Mesenchymal stem cell (in vitro differentiated cells and primary cell): ENCODE results near the gene SPTBN1.

Experiments used
- DNase-seq: peaks from one replicate; pipeline ENCODE4 v3.0.0-alpha.2; 2013
- H2AFZ ChIP-seq: one replicate; pipeline ENCODE4 v1.6.1; 2013; ENCODE audit warnings: low read depth, mild to moderate bottlenecking, control low read depth, inconsistent platforms, low read length, moderate library complexity
- H2AK5ac ChIP-seq: 2 replicates; pipeline ENCODE4 v1.6.1; 2013; ENCODE audit warnings: low read length, moderate library complexity, mild to moderate bottlenecking, inconsistent platforms; ENCODE audit not compliant: severe bottlenecking
- H2BK120ac ChIP-seq: one replicate; pipeline ENCODE4 v1.6.1; 2013; ENCODE audit warnings: low read depth, mild to moderate bottlenecking, inconsistent platforms, low read length, moderate library complexity
- H2BK12ac ChIP-seq, 2 experiments: one replicate each; pipeline ENCODE4 v1.6.1; 2013; ENCODE audit warnings: inconsistent platforms in 2 of 2, low read length in 2 of 2, mild to moderate bottlenecking in 2 of 2, moderate library complexity in 2 of 2, control low read depth in 1 of 2
- H2BK15ac ChIP-seq: one replicate; pipeline ENCODE4 v1.6.1; 2013; ENCODE audit warnings: mild to moderate bottlenecking, low read depth, inconsistent platforms; ENCODE audit not compliant: poor library complexity, severe bottlenecking
- H2BK5ac ChIP-seq: 2 replicates; pipeline ENCODE4 v1.6.1; 2013; ENCODE audit warnings: low read depth, mild to moderate bottlenecking, low read length, control low read depth, inconsistent platforms; ENCODE audit not compliant: poor library complexity, severe bottlenecking
- H3K14ac ChIP-seq, 2 experiments: one replicate each; pipeline ENCODE4 v1.6.1; 2013; ENCODE audit warnings: inconsistent platforms in 2 of 2, low read length in 2 of 2, control low read depth in 1 of 2, mild to moderate bottlenecking in 1 of 2, moderate library complexity in 1 of 2
- H3K18ac ChIP-seq, 2 experiments: one replicate each; pipeline ENCODE4 v1.6.1; 2013; ENCODE audit warnings: inconsistent platforms in 2 of 2, low read length in 2 of 2, control low read depth in 1 of 2, low read depth in 1 of 2, mild to moderate bottlenecking in 1 of 2
- H3K23ac ChIP-seq, 2 experiments: one replicate each; pipeline ENCODE4 v1.6.1; 2013; ENCODE audit warnings: inconsistent platforms in 2 of 2, low read length in 2 of 2, mild to moderate bottlenecking in 2 of 2, moderate library complexity in 2 of 2, control low read depth in 1 of 2
- H3K27ac ChIP-seq: 2 replicates; pipeline ENCODE4 v1.5.1; 2013; ENCODE audit warnings: mild to moderate bottlenecking, moderate library complexity, low read length, control low read depth, inconsistent platforms; ENCODE audit not compliant: poor library complexity, severe bottlenecking
- H3K27me3 ChIP-seq, 2 experiments: 2 replicates each; pipeline versions ENCODE4 v1.6.1 to v1.7.0; 2013; ENCODE audit warnings: low read length in 2 of 2, mild to moderate bottlenecking in 2 of 2, moderate library complexity in 2 of 2, control low read depth in 1 of 2, inconsistent platforms in 1 of 2; ENCODE audit not compliant: control insufficient read depth in 1 of 2, insufficient read depth in 1 of 2
- H3K36me3 ChIP-seq, 2 experiments: 2 replicates each; pipeline versions ENCODE4 v1.6.1 to v1.7.0; 2013; ENCODE audit warnings: low read length in 2 of 2, control low read depth in 1 of 2, inconsistent platforms in 1 of 2, low read depth in 1 of 2, mild to moderate bottlenecking in 1 of 2; ENCODE audit not compliant: insufficient read depth in 2 of 2, control insufficient read depth in 1 of 2
- H3K4ac ChIP-seq, 2 experiments: one replicate each; pipeline ENCODE4 v1.6.1; 2013; ENCODE audit warnings: inconsistent platforms in 2 of 2, low read length in 2 of 2, mild to moderate bottlenecking in 2 of 2, moderate library complexity in 2 of 2, control low read depth in 1 of 2, low read depth in 1 of 2
- H3K4me1 ChIP-seq: 2 replicates; pipeline ENCODE4 v1.6.1; 2013; ENCODE audit warnings: low read depth, low read length, control low read depth; ENCODE audit not compliant: control insufficient read depth, insufficient read depth
- H3K4me2 ChIP-seq: 2 replicates; pipeline ENCODE4 v1.6.1; 2013; ENCODE audit warnings: low read length, mild to moderate bottlenecking, inconsistent platforms; ENCODE audit not compliant: poor library complexity, severe bottlenecking
- H3K4me3 ChIP-seq, 2 experiments: 2 replicates each; pipeline versions ENCODE4 v1.5.1 to v1.7.0; 2013; ENCODE audit warnings: low read length in 2 of 2, mild to moderate bottlenecking in 2 of 2, control low read depth in 1 of 2, low read depth in 1 of 2; ENCODE audit not compliant: insufficient read depth in 1 of 2
- H3K79me1 ChIP-seq: replicated peaks from 2 replicates; pipeline ENCODE4 v1.6.1; 2013; ENCODE audit warnings: mild to moderate bottlenecking, control low read depth, low read length, inconsistent platforms; ENCODE audit not compliant: poor library complexity, severe bottlenecking
- H3K9ac ChIP-seq: 2 replicates; pipeline ENCODE4 v1.7.0; 2013; ENCODE audit warnings: mild to moderate bottlenecking, low read length, moderate library complexity
- H3K9me3 ChIP-seq: 2 replicates; pipeline ENCODE4 v1.7.0; 2013; ENCODE audit warnings: mild to moderate bottlenecking, low read length; ENCODE audit not compliant: control insufficient read depth
- H4K8ac ChIP-seq: one replicate; pipeline ENCODE4 v1.6.1; 2013; ENCODE audit warnings: inconsistent platforms, mild to moderate bottlenecking, low read length, moderate library complexity
- H4K91ac ChIP-seq: one replicate; pipeline ENCODE4 v1.6.1; 2013; ENCODE audit warnings: mild to moderate bottlenecking, low read length, inconsistent platforms
- WGBS: methylation state at CpG from one replicate; pipeline ENCODE4 v1.1.7; 2013; ENCODE audit warnings: mixed read lengths; 5-methylcytosine and 5-hydroxymethylcytosine counted together

Gene SPTBN1

GRCh38 chr2:54634564-54635511 lies 178.7 kb downstream of the SPTBN1 start:
- Histone ChIP-seq H3K9ac (peak overlapping the region; percentile 52), H3K4me3 (peak overlapping the region in 1 of 2 experiments; percentile 46), H2BK5ac (peak overlapping the region; percentile 79), H3K4ac (no peak overlapping the region), H3K27me3 (no peaks in the 10 kb centered on the region), H3K4me1 (peaks cover 27% of the 10 kb centered on the region), H2BK15ac (no peak overlapping the region), H4K91ac (peak overlapping the region; percentile 75), H3K14ac (no peak overlapping the region), H3K27ac (peak overlapping the region; percentile 95), H3K79me1 (peaks cover 11% of the 10 kb centered on the region), H3K36me3 (peaks cover 36 to 84% of the 10 kb centered on the region in 2 experiments), H2BK120ac (no peak overlapping the region), H3K23ac (no peak overlapping the region), H2AFZ (no peak overlapping the region), H4K8ac (peak overlapping the region; percentile 19), H3K18ac (peak overlapping the region; percentile 9 to 58), H2AK5ac (peak overlapping the region; percentile 60), H2BK12ac (no peak overlapping the region), H3K9me3 (no peaks in the 10 kb centered on the region), H3K4me2 (peak overlapping the region; percentile 31)
- 68% methylated on average over 15 of the region's 16 CpGs for WGBS
- DNase-seq, result peak; percentile 88

- 100% methylated on average over 2 of the region's 3 CpGs for WGBS
- peaks cover 37 to 83% of the 10 kb centered on the region in 2 experiments for H3K36me3 ChIP-seq
- H4K91ac ChIP-seq, result no peak overlapping the region
- peaks cover 24% of the 10 kb centered on the region for H3K4me1 ChIP-seq
- no peak overlapping the region for H2AK5ac ChIP-seq
- H3K9me3 ChIP-seq, result no peaks in the 10 kb centered on the region
- no peak overlapping the region for H2BK15ac ChIP-seq
- DNase-seq, result no peak
- no peak overlapping the region for H2BK12ac ChIP-seq
- no peak overlapping the region for H2BK5ac ChIP-seq
- no peak overlapping the region for H2AFZ ChIP-seq
- H3K4me2 ChIP-seq, result no peak overlapping the region
- H3K23ac ChIP-seq, result no peak overlapping the region
- peak overlapping the region; percentile 95 for H3K27ac ChIP-seq
- H3K4me3 ChIP-seq, result peak overlapping the region in 1 of 2 experiments; percentile 46
- no peak overlapping the region for H3K14ac ChIP-seq
- no peak overlapping the region for H4K8ac ChIP-seq
- H3K4ac ChIP-seq, result no peak overlapping the region
- H2BK120ac ChIP-seq, result no peak overlapping the region
- H3K27me3 ChIP-seq, result no peaks in the 10 kb centered on the region
- H3K9ac ChIP-seq, result peak overlapping the region; percentile 52
- no peak overlapping the region for H3K18ac ChIP-seq
- peaks cover 11% of the 10 kb centered on the region for H3K79me1 ChIP-seq
Measured at GRCh38 chr2:54635554-54636152, 179.5 kb downstream of the SPTBN1 start.

GRCh38 chr2:54636415-54637139 lies 180.4 kb downstream of the SPTBN1 start:
- no peak overlapping the region for H2BK12ac ChIP-seq
- no peak overlapping the region for H3K9ac ChIP-seq
- H4K8ac ChIP-seq, result no peak overlapping the region
- H3K36me3 ChIP-seq, result peaks cover 29 to 81% of the 10 kb centered on the region in 2 experiments
- H2AK5ac ChIP-seq, result peak overlapping the region; percentile 24
- H3K27ac ChIP-seq, result peak overlapping the region; percentile 6
- H3K79me1 ChIP-seq, result peaks cover 9% of the 10 kb centered on the region
- H4K91ac ChIP-seq, result no peak overlapping the region
- no peak overlapping the region for H2AFZ ChIP-seq
- H3K4me3 ChIP-seq, result no peak overlapping the region
- 96% methylated on average over 6 of the region's 9 CpGs for WGBS
- H3K27me3 ChIP-seq, result no peaks in the 10 kb centered on the region
- H2BK120ac ChIP-seq, result no peak overlapping the region
- H3K14ac ChIP-seq, result no peak overlapping the region
- no peak overlapping the region for H3K4ac ChIP-seq
- no peak overlapping the region for H2BK5ac ChIP-seq
- no peak overlapping the region for H2BK15ac ChIP-seq
- H3K18ac ChIP-seq, result peak overlapping the region in 1 of 2 experiments; percentile 48
- H3K23ac ChIP-seq, result peak overlapping the region in 1 of 2 experiments; percentile 53
- peaks cover 21% of the 10 kb centered on the region for H3K4me1 ChIP-seq
- no peak for DNase-seq
- no peak overlapping the region for H3K4me2 ChIP-seq
- H3K9me3 ChIP-seq, result no peaks in the 10 kb centered on the region
